Large intestine (tissue), 3 donors: ENCODE measurements around the gene CEP104. TPM values are rescaled to one million over a fixed set of nuclear protein-coding genes. Genes with fewer than 3 reads are reported as not detected.

Source experiments
- DNase-seq, 2 donors: peaks; one replicate each; pipeline versions ENCODE4 v3.0.0 to v3.0.0-alpha.2; 2013
- H3K27ac ChIP-seq: one replicate; pipeline ENCODE4 v1.5.1; 2013; ENCODE audit warnings: low read length
- H3K27me3 ChIP-seq: 2 replicates; pipeline ENCODE4 v1.6.1; 2013; ENCODE audit warnings: low read length; ENCODE audit not compliant: control insufficient read depth, insufficient read depth
- H3K36me3 ChIP-seq: 2 replicates; pipeline ENCODE4 v1.6.1; 2013; ENCODE audit warnings: low read length; ENCODE audit not compliant: control insufficient read depth, insufficient read depth
- H3K4me1 ChIP-seq: one replicate; pipeline ENCODE4 v1.6.1; 2013; ENCODE audit warnings: low read length; ENCODE audit not compliant: control insufficient read depth, insufficient read depth
- H3K4me3 ChIP-seq: one replicate; pipeline ENCODE4 v1.5.1; 2013; ENCODE audit warnings: low read length
- H3K9me3 ChIP-seq: one replicate; pipeline ENCODE4 v1.6.1; 2013; ENCODE audit warnings: mild to moderate bottlenecking, low read depth, low read length, moderate library complexity; ENCODE audit not compliant: control insufficient read depth
- WGBS: methylation state at CpG from one replicate; pipeline ENCODE4 v1.1.5; 2013; ENCODE audit warnings: low lambda C conversion rate; ENCODE audit not compliant: insufficient coverage; 5-methylcytosine and 5-hydroxymethylcytosine counted together
- polyA plus RNA-seq: library from polyadenylated mRNA; unstranded; fragments of 120-200 nt; gene quantifications from one replicate; pipeline ENCODE4 v1.2.1, GENCODE V29; 2013

Gene CEP104
- polyA plus RNA-seq, 1 donor, result 31.5 TPM

- no peak overlapping the region for H3K4me3 ChIP-seq
- no peak for DNase-seq
- H3K4me1 ChIP-seq, result no peaks in the 10 kb centered on the region
- H3K27me3 ChIP-seq, result no peaks in the 10 kb centered on the region
- no peak overlapping the region for H3K27ac ChIP-seq
- no CpG with 5 or more reads among the region's 13 CpGs for WGBS
- no peaks in the 10 kb centered on the region for H3K9me3 ChIP-seq
- peaks cover 46% of the 10 kb centered on the region for H3K36me3 ChIP-seq
These were observed 28.0 kb upstream of the CEP104 start for GRCh38 chr1:3884966-3885365.

- Histone ChIP-seq H3K9me3 (peaks cover 5% of the 10 kb centered on the region), H3K4me3 (no peak overlapping the region), H3K36me3 (peaks cover 53% of the 10 kb centered on the region), H3K4me1 (no peaks in the 10 kb centered on the region), H3K27ac (no peak overlapping the region), H3K27me3 (no peaks in the 10 kb centered on the region)
- no peak for DNase-seq
- no CpG with 5 or more reads among the region's 18 CpGs for WGBS
These were observed 26.3 kb upstream of the CEP104 start for GRCh38 chr1:3883194-3883925.

- peaks cover 5% of the 10 kb centered on the region for H3K9me3 ChIP-seq
- H3K4me1 ChIP-seq, result no peaks in the 10 kb centered on the region
- H3K36me3 ChIP-seq, result peaks cover 46% of the 10 kb centered on the region
- H3K27me3 ChIP-seq, result no peaks in the 10 kb centered on the region
- H3K27ac ChIP-seq, result no peak overlapping the region
- no peak overlapping the region for H3K4me3 ChIP-seq
- no peak for DNase-seq
- no CpG with 5 or more reads among the region's 5 CpGs for WGBS
These were observed 24.1 kb upstream of the CEP104 start for GRCh38 chr1:3881193-3881480.

- Histone ChIP-seq H3K27me3 (no peaks in the 10 kb centered on the region), H3K9me3 (peaks cover 5% of the 10 kb centered on the region), H3K4me3 (no peak overlapping the region), H3K4me1 (no peaks in the 10 kb centered on the region), H3K36me3 (peaks cover 44% of the 10 kb centered on the region), H3K27ac (no peak overlapping the region)
- DNase-seq, result no peak
- WGBS, result no CpG with 5 or more reads among the region's 20 CpGs
These were observed 23.6 kb upstream of the CEP104 start for GRCh38 chr1:3880429-3881192.

GRCh38 chr1:3879787-3880428 lies 22.9 kb upstream of the CEP104 start:
- Histone ChIP-seq H3K9me3 (peaks cover 5% of the 10 kb centered on the region), H3K4me1 (no peaks in the 10 kb centered on the region), H3K36me3 (peaks cover 47% of the 10 kb centered on the region), H3K27ac (no peak overlapping the region), H3K27me3 (no peaks in the 10 kb centered on the region), H3K4me3 (no peak overlapping the region)
- 80% methylated on average over 1 of the region's 9 CpGs for WGBS
- no peak for DNase-seq

- Histone ChIP-seq H3K4me3 (no peak overlapping the region), H3K27ac (no peak overlapping the region), H3K9me3 (peaks cover 5% of the 10 kb centered on the region), H3K27me3 (no peaks in the 10 kb centered on the region), H3K36me3 (peaks cover 46% of the 10 kb centered on the region), H3K4me1 (no peaks in the 10 kb centered on the region)
- WGBS, result no CpG with 5 or more reads among the region's 7 CpGs
- DNase-seq, result no peak
These were observed 22.1 kb upstream of the CEP104 start for GRCh38 chr1:3879099-3879498.

GRCh38 chr1:3876716-3877115 lies 19.7 kb upstream of the CEP104 start:
- peaks cover 59% of the 10 kb centered on the region for H3K36me3 ChIP-seq
- WGBS, result 80% methylated on average over 1 of the region's 16 CpGs
- DNase-seq, result no peak
- H3K4me3 ChIP-seq, result no peak overlapping the region
- H3K27ac ChIP-seq, result no peak overlapping the region
- H3K27me3 ChIP-seq, result no peaks in the 10 kb centered on the region
- peaks cover 5% of the 10 kb centered on the region for H3K9me3 ChIP-seq
- H3K4me1 ChIP-seq, result no peaks in the 10 kb centered on the region

- Histone ChIP-seq H3K27me3 (no peaks in the 10 kb centered on the region), H3K27ac (no peak overlapping the region), H3K4me3 (no peak overlapping the region), H3K4me1 (no peaks in the 10 kb centered on the region), H3K9me3 (peaks cover 5% of the 10 kb centered on the region), H3K36me3 (peaks cover 61% of the 10 kb centered on the region)
- DNase-seq, result no peak
- WGBS, result 97% methylated on average over 7 of the region's 23 CpGs
These were observed 17.7 kb upstream of the CEP104 start for GRCh38 chr1:3874736-3875135.

- Histone ChIP-seq H3K9me3 (peaks cover 3% of the 10 kb centered on the region), H3K27me3 (no peaks in the 10 kb centered on the region), H3K4me3 (no peak overlapping the region), H3K27ac (no peak overlapping the region), H3K36me3 (peaks cover 62% of the 10 kb centered on the region), H3K4me1 (peaks cover 6% of the 10 kb centered on the region)
- WGBS, result no CpG with 5 or more reads among the region's 8 CpGs
- DNase-seq, result no peak
These were observed 15.5 kb upstream of the CEP104 start for GRCh38 chr1:3872546-3872945.

GRCh38 chr1:3871451-3871805 lies 14.4 kb upstream of the CEP104 start:
- no peak overlapping the region for H3K27ac ChIP-seq
- H3K4me3 ChIP-seq, result no peak overlapping the region
- peaks cover 6% of the 10 kb centered on the region for H3K4me1 ChIP-seq
- peaks cover 63% of the 10 kb centered on the region for H3K36me3 ChIP-seq
- H3K27me3 ChIP-seq, result no peaks in the 10 kb centered on the region
- no CpG with 5 or more reads among the region's 7 CpGs for WGBS
- no peak for DNase-seq
- H3K9me3 ChIP-seq, result peaks cover 3% of the 10 kb centered on the region
